ENCODE measurements around the gene DCAF6.

- TF ChIP-seq CTCF (IDR thresholded peaks at IDR 0.05; ENCODE audit: borderline replicate concordance, extremely low read depth, low read length, poor library complexity, severe bottlenecking) (no peak), EZH2 (IDR thresholded peaks at IDR 0.05; ENCODE audit: borderline replicate concordance, low read depth, low read length, severe bottlenecking) (no peak)
Measured at GRCh38 chr1:167966050-167966449, 29.6 kb downstream of the DCAF6 start.
